HG03520 (cell line): ENCODE measurements around the gene UBE3B.
"Not testable (repeated sequence)": the region's sequence is repeated elsewhere in the genome, so short reads cannot be mapped to it uniquely, and the experiment has no call there.

Experiments
- ATAC-seq: cut with Tn5 transposase; IDR thresholded peaks from one replicate; pipeline ENCODE4 v1.9.1; 2021; ENCODE audit warnings: mild to moderate bottlenecking, moderate library complexity; ENCODE audit not compliant: unreplicated experiment

Gene UBE3B

GRCh38 chr12:109473526-109474270 lies 3.7 kb upstream of the UBE3B start:
- not testable (repeated sequence) for ATAC-seq

GRCh38 chr12:109475121-109475520 lies 2.3 kb upstream of the UBE3B start:
- ATAC-seq, result no peak

- ATAC-seq, result no peak
These were observed 1.2 kb upstream of the UBE3B start for GRCh38 chr12:109475993-109476806.

GRCh38 chr12:109476807-109477184 lies 638 bp upstream of the UBE3B start:
- ATAC-seq, result no peak

- ATAC-seq, result no peak
These were observed 505 bp downstream of the UBE3B start for GRCh38 chr12:109477963-109478315.

- ATAC-seq, result no peak
These were observed 2.3 kb downstream of the UBE3B start for GRCh38 chr12:109479761-109480160.

- no peak for ATAC-seq
These were observed 2.9 kb downstream of the UBE3B start for GRCh38 chr12:109480356-109480755.

GRCh38 chr12:109481863-109482262 lies 4.4 kb downstream of the UBE3B start:
- ATAC-seq, result no peak

GRCh38 chr12:109482491-109482890 lies 5.1 kb downstream of the UBE3B start:
- no peak for ATAC-seq

- ATAC-seq, result no peak
These were observed 5.5 kb downstream of the UBE3B start for GRCh38 chr12:109482894-109483293.

GRCh38 chr12:109483346-109483745 lies 5.9 kb downstream of the UBE3B start:
- no peak for ATAC-seq

- no peak for ATAC-seq
These were observed 7.8 kb downstream of the UBE3B start for GRCh38 chr12:109485201-109485600.

GRCh38 chr12:109487181-109488050 lies 10.0 kb downstream of the UBE3B start:
- no peak for ATAC-seq

GRCh38 chr12:109488051-109488665 lies 10.7 kb downstream of the UBE3B start:
- no peak for ATAC-seq

GRCh38 chr12:109489016-109489954 lies 11.9 kb downstream of the UBE3B start:
- ATAC-seq, result no peak

- ATAC-seq, result no peak
These were observed 12.6 kb downstream of the UBE3B start for GRCh38 chr12:109489955-109490565.

GRCh38 chr12:109491671-109492070 lies 14.2 kb downstream of the UBE3B start:
- ATAC-seq, result no peak

- ATAC-seq, result no peak
These were observed 14.9 kb downstream of the UBE3B start for GRCh38 chr12:109492371-109492770.

GRCh38 chr12:109493090-109493489 lies 15.7 kb downstream of the UBE3B start:
- ATAC-seq, result no peak
